Measurements from ENCODE around the gene TYSND1.
"Not testable (repeated sequence)": the region's sequence is repeated elsewhere in the genome, so short reads cannot be mapped to it uniquely, and the experiment has no call there.

Gene TYSND1

DNA sequence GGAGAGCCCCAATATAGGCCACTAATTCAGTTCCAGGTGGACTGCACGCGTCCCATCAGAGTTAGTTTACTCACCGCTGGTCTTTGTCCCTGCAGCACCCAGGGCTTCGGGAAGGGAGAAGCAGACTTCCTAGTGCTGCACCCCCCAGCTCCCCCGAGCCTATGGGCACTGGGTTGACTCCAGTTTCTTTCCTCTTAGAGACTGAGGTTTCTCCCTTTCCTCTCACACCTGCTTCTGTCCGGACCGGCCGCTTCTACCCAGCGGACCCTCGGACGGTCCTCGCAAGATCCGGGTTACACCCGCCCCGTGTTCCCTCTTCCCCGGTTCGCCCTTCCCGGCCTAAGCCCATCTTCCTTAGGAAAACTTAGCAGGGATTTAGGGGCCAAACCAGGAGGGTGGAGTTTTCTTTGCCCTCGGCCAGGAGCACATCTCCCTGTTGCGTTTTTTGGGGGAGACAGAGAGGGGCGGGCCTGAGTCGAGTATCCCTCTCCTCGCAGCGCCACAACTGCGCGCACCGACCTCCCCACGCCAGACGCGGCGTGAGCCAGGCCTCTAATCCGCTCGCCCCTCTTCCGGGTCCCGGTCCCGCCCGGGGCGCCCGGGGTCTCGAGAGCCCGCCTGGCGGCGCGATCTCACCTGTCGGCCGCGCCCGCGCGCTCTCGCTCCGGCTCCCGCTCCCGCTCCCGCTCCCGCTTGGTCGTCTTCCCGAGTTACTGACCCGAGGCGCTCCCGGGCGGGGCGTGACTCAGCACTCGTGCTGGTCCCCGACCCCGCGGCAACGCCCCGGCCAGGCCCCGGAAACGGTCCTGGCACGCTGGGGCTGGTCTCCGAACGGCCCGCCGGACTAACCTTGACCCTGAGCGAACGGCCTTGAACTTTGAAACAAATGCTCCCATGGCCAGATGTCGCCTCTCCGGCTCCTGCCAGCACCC, 14.1 kb downstream of the TYSND1 start, which contains the start of gene AIFM2:
TSS of gene AIFM2 (minus strand) at position 728 of the 932 bp plus-strand sequence. CDS start 8,741 bp downstream, outside the sequence.
- peak; percentile 17 for DNase-seq

DNA sequence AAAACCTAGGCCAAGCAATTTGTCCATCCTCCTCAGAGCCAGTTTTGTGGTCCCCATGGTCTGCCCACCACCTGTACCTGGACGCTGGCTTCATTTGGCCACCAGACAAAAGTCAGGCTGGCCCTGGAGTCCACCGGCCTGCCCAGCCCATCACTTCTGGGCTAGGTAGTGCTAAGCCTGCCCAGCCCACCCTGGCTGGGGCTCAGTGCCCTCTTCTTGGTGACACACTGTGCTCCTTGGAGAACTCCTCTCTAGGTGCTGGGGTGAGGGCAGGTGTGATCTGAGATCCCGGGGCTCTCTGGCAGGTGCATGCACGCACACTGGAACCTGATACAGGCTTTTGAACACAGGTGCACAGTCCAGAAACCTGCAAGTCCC, 15.0 kb downstream of the TYSND1 start:
- no peak for DNase-seq

DNA sequence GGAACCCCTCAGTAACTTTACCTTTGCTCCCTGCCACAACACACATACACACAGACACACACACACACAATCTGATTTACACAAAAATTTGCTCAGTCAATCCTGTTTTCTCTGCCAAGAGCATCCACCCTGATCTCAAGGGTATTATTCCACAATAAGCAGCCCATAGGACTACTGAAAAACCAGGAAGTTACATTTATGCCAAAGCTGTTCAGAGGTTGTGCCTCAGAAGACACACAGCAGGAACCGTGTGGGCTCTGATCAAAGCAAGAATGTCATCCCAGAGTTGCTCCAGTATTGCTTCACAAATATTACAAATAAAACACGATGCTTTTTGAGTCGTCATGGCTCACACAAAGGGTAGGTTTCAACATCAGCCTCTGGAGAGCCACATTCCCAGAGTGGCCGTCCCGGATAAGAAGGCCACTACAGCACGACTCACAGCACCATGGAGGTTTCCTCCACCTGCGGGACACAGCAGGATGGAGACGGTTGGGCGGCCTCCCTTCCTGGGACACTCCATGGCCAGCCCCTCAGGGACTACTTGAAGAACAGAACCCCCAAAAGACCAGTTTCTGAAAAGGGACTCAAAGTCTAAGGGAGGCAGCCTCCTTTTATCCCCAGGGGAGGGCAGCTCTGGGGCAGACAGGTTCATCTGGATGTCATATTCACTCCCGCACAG, 15.5 kb downstream of the TYSND1 start:
- DNase-seq = no peak

DNA sequence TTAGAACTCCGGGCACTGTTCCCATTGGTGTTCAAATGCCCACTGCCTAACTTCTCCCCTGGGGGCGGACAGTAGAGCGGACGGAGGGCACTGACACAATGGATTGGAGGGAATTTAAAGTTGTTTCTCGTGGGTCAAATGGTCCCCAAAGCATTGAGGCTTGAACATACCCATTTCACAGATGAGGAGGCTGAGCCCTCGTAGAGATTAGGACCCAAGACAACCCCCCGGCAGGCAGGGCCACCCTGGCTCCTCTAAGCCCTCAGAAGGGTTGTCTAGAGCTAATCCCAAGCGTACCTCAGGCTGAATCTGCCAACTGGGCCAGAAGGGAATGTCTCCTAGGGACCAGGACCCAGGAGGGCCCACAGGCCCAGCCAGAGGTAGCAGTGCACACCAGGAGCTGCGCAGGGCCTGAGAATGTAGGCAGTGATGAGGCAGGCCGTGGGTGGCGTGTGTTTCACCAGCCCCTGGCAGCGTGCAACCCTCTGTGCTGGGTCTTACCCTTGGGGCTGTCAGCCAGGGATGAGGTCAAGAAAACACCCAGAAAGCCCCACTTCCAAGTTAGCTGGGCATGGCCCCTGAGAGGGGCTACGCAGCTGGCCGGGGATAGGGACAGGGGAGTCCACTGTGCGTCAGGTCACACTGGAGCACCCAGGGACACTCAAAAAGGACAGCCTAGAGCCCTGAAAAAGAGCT, 19.7 kb downstream of the TYSND1 start:
- DNase-seq = no peak

DNA sequence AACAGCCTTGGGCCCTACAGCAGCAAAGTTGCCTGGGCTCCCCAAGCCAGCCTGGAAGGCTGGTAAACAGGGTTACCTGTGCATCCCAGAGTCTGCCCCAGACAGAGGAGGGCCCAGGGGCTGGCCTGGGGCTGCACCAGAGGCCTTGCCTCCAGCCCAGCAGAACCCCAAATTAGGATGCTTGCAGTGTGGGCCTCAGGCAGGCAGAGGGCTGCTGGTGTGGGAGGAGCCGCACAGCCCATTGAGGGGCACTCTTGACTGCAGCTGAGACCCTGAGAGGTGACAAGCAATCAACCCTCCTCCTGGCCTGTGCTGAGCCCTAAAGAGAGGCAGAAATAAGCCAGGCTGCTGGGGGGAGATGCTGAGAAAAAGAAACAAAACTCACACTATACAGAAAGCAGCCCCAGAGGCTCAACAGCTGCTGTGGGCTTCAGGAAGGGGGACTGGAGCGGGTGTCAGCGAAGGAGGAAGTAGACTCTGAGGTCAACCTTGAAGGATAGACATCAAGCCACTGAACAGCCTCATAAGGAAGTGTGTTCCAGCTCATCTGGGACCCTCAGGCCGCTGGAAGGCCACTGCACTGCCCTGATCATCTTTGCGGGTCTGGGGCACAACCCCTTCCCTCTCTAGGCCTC, 20.5 kb downstream of the TYSND1 start:
- DNase-seq = no peak

DNA sequence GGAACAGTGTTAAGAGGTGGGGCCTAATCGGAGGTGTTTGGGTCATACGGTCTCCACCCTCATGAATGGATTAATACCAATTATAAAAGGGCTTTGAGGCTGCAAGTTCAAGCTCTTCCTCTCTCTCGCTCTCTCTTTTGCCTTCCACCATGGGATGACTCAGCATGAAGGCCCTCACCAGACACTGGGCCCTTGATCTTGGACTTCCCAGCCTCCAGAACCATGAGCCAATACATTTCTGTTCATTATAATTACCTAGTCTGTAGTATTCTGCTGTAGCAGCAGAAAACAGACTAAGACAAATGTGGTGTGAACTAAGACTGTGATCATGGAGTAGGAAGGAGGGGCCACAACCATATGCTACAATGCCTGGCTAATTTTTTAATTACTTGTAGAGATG, 21.6 kb downstream of the TYSND1 start:
- DNase-seq = peak; percentile 9

DNA sequence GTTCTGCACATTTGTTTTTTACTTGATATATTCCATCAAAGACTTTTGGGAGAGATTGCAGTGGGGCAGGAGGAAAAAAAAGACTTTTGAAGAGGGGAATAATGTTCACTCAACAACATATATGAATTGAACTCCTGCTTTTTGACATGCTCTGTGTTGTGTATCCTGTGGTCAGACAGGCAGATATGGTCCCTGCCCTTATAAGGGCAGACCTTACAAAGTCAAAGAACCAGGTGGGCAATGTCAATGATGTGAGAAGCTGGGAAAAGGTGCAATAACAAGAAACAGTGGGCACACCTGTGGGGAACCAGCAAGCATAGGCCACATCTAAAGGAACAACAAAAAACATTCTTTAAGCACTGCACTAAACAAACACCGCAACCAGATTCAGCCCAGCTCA, 22.1 kb downstream of the TYSND1 start:
- DNase-seq = no peak

DNA sequence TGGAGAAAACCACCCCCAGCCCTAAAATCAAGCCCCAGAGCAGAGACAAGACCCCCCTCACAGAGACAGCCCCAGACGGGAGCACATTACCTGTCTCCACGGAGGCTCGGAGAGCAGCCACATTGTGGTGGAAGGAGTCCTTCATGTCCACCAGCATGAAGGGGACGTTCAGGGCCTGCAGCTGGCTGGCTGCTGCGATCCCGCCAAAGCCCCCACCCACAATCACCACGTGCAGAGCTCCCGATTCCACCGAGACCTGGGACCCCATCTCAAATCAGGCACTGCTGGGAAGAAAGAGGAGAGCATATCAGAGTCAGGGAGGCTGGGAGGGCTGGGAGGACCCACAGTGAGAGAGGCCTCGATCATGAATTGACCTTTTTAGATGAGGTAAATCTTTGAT, 22.7 kb downstream of the TYSND1 start:
- DNase-seq = no peak

DNA sequence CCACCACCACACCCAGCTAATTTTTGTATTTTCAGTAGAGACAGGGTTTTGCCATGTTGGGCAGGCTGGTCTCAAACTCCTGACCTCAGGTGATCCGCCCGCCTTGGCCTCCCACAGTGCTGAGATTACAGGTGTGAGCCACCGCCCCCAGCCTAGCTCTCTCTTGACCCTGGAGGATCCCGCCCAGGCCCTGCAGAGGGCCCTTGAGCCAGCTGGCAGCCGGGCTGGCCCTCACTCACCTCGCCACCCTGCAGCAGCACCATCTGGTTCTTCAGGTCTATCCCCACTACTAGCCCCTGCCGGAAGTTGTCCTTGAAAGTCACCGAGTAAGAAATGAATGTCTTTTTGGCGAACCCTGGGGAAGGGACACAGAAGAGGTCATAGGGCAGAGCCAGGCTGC, 23.3 kb downstream of the TYSND1 start:
- not testable (repeated sequence) for DNase-seq

DNA sequence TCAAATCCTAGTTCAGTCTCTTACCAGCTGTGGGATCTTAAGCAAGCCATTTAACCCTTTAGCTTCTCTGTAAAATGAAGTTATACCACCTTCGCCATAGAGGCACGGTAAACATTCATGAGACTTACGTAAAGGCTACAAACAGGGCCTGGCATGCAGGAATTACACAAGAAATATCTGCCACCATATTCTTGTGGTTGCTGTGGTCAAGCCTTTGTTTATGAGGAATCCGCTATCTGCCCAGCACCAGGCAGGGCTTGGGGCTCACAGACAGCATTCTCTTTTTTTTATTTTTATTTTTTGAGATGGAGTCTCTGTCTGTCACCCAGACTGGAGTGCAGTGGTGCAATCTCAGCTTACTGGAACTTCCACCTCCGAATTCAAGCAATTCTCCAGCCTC, 23.8 kb downstream of the TYSND1 start:
- no peak for DNase-seq

DNA sequence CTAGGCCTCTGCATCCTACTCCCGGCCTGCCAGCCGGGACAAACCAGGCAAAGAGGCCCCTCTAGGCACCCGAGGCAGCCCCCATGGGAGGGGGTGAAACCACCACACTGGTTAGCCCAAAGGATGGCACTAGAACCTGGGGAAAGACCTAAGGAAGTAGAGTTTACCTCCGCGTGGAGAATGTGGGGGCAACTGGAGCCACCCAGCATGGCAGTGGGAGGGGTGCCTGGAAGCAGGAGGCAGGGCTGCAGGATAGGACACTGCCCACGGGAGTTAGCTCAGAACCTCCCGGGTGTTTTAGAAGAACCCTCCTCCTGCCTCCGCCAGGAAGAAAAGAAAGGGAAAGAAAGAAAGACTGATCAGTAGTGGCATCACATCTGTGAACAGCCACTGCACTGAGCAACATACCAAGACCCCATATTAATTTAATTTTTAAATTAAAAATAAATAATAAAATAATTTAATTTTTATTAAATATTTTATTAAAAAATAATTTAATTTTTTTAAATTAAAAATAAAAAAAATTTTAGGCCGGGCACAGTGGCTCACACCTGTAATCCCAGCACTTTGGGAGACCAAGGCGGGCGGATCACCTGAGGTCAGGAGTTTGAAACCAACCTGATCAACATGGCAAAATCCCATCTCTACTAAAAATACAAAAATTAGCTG, 25.1 kb downstream of the TYSND1 start:
- no peak for DNase-seq

DNA sequence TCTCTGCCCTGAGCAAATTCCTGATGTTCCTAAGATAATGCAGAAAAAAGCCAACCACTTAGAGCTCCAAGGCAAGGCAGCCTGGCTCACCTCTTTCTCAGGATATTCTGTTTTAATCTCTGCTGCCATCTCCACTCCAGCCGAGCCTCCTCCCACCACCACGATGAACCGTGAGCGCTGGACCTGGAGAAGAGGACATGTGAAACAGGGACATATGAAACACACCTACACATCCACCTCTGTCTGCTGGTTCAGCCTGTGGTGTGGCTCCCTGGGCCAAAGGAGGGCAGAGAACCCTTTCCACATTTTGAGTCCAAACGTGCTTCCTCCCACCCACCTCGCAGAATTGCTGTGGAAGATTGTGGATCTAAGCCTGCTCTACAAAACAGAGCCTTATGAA, 26.1 kb downstream of the TYSND1 start:
- no peak for DNase-seq

DNA sequence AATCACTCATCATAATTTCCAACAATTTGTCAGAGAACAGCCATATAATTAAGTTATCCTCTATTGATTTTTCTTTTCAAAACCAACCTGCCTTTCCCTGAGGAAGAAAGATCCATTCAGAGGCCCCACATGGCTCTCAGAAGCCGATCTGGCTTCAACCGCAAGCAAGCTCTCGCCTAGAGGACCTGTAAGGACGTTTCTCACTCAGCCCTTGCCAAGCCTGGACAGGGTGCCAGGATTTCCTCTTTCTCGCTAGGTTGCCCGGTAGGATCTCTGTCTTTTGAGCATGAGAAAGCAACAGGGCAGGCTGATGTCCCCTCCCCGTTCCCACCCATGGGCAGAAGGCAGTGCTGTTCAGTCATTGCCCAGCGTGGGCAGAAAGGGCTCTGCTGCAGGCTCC, 26.9 kb downstream of the TYSND1 start:
- DNase-seq = no peak

DNA sequence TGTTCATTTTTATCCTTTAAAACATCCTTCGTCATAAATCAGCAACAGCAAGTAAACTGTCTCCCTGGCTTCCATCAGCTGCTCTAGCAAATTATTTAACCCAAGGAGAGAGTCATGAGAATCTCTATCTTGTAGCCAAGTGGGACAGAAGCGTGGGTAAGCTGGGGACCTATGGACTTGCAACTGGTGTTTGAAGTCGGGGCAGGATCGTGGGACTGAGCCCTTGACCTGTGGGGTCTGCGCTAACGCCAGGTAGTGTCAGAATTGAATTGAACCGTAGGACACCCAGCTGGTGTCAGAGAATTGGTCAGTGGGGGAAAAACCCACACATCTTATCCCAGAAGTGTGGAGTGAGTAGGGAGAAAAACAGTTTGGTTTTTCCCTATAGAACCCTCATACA, 27.3 kb downstream of the TYSND1 start:
- no peak for DNase-seq

DNA sequence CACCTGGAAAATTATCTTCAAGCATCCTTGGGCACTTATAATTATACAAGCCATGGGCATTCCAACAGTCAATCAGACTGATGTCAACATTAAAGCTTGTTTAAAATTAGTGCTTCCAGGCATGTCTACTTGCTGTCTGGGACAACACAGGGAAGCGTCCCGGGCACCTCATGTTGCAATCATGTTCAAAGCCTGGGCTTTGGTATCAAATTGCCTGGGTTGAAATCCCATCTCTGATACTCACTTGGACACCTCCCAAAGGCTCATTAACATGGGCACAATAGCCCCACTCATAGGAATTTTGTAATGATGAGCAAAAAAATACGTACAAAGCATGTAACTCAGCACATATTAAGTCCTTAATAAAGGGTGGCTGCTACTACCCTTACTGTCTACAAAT, 28.3 kb downstream of the TYSND1 start:
- DNase-seq = no peak

DNA sequence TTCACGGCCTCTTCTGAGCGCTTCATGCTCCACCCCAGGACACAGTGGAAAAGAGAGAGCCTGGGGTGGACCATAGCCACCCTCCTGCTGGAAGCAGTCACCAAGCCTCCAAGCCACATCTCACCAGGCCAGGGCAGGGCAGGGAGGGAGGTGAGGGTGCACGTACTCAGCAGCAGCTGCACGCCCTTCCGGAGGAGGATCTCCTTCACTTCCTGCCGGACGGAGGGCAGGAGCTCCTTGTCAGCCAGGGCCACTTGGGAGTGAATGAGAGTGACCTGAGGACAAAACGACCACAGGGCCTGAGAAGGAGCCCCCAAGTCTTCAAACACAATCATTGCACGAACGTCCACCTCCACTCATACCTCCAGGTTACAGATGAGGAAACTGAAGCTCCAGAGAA, 28.9 kb downstream of the TYSND1 start:
- no peak for DNase-seq

DNA sequence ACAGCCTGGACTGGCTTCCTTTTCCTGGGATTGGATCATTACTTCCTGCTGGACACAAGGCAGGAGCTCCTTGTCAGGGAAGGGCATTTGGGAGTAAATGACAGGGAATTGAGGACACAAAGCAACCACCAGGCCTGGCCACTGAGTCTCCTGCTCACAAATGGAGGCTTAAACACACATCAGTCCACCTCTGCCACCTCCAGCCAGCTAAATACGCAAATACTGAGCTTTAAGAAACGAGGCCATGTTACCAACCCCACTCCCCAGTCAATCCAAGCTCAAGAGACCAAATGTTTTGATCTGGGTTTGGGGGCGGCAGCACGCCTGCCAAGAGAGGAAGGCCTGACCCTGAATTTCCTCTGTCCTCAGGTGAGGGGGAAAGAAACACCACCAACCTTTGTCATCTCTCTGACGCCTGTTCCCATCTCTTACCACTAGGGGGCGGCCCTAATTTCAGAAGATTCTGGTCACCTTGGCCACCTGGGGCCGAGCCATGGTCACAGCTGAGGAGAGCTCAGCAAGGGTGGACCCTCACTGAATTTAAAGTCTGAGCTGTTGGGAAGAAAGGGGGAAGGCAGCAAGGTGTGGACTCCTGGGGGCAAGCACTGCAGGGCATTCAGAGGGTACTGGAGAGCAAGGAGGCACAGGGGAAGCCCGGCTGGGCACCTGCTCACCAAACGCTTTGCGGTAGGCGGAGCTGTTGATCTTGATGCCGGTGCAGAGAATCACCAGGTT, 30.4 kb downstream of the TYSND1 start:
- DNase-seq = no peak

DNA sequence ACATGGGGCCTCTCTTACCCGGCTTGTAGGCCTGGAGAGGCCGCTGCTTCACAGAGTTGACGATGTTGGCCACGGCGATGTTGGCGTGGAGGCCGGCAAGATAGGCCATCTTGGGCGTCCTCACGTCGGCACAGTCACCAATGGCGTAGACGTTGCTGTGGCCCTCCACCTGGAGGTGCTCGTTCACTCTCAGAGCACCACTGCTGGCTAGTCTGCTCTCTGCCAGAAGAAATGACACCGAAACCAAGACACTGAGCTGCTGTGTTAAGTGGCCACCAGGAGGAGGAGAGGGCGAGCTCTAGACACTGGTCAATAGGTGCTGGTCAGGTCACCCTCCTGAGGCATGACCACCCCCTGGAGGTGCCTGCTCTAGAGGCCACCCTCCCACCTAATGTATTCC, 31.6 kb downstream of the TYSND1 start:
- no peak for DNase-seq

DNA sequence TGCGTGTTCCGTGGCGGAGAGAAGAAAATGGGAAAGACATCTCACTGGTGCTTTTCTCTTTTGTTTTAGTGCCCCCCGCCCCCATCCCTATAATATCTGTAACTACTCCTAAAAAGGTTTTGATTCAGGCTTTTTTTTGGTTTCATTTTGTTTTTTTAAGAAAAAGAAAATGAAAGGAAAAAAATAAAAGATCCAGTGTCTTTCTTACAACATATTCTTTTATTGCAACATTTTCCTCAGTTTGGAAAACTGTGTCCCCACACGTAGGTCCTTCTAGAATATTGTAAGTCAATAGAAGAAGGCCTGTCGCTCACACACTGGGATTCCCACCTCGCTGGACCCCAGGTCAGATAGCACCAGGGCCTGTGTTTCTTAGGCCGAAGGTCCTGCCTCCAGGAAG, 34.4 kb downstream of the TYSND1 start:
- no peak for DNase-seq

DNA sequence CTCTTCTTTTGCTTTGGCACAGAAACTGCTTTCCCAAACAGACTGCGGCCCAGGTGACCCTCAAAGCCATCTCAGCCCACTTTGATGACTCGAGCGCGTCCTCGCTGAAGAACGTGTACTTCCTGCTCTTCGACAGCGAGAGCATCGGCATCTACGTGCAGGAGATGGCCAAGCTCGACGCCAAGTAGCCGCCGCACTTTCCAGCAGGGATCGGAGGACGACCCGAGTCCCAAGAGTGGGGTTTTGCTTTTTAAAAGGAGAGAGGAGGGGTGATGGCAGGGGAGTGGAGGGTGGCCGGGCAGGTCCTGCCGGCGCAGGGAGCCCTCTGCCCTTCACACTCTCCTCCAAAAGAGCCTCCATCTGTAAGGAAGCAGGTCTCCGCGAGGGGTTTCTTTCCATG, 35.0 kb downstream of the TYSND1 start:
- DNase-seq = no peak

DNA sequence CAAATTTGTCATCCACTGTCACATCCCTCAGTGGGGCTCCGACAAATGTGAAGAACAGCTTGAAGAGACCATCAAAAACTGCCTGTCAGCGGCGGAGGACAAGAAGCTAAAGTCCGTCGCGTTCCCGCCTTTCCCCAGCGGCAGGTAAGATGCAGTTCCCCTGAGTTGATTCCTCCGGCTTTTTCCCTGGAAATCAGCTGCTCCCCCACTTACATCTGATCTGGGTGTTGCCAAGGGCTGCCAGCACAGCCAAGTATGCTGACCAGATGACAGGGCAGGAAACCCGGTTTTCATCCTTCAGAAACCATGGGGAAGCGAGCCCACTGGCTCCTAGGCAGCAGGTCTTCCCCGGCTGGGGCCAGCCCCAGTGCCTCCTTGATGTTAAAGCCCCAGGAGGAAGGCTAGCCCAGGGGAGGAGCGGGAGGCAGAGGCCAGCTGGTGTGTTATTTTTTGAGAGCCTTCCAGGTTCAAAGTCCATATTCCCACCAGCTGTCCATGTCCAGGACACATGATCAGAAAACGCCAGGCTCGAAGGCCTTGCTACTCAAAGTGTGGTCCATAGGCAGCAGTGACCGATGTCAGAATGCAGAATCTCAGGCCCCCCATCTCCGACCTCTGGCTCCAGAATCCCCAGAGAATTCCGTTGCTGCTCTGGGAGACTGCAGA, 37.3 kb downstream of the TYSND1 start:
- no peak for DNase-seq
